ENCODE measurements around the gene RRM2. TPM values are rescaled to one million over a fixed set of nuclear protein-coding genes. Genes with fewer than 3 reads are reported as not detected.

The RRM2 gene
- total and polyA plus RNA-seq, 2 experiments from 2014 or later: 108 to 119 TPM

GRCh38 chr2:10086950-10087349 is 35.6 kb upstream of the RRM2 start:
- peaks cover 2% of the 10 kb centered on the region; the same call in 1 of the 2 replicates for H3K27me3 ChIP-seq (ENCODE audit: insufficient read depth)
- Mint-ChIP-seq H3K4me1 (peaks cover 16% of the 10 kb centered on the region), H3K9me3 (0 out of 3 replicates have a peak, but pooled peaks cover under 1% of the 10 kb centered on the region), H3K4me3 (no peak overlapping the region), H3K27ac (no peak overlapping the region), H3K36me3 (ENCODE audit: low read depth) (no peaks in the 10 kb centered on the region), H3K27me3 (ENCODE audit: insufficient read depth, low read depth, poor library complexity) (peaks cover 8% of the 10 kb centered on the region)
- no peak overlapping the region for H3K27ac ChIP-seq (ENCODE audit: low read depth)
- H3K79me2 ChIP-seq (replicated peaks; ENCODE audit: insufficient read depth): no peaks in the 10 kb centered on the region
- H3K36me3 ChIP-seq (ENCODE audit: insufficient read depth): no peaks in the 10 kb centered on the region
- H3K4me1 ChIP-seq (ENCODE audit: insufficient read depth): no peaks in the 10 kb centered on the region
- no peak overlapping the region for H3K4me2 ChIP-seq
- H3F3A ChIP-seq (replicated peaks; ENCODE audit: low read depth): no peaks in the 10 kb centered on the region
- no peak for ATAC-seq
- DNase-seq (ENCODE audit: low spot score): no peak
- H2AFZ ChIP-seq: no peak overlapping the region
- no peak for TF ChIP-seq EZH2 (IDR thresholded peaks at IDR 0.05; ENCODE audit: low read depth, unreplicated experiment)
- TF ChIP-seq, protein P1, sequence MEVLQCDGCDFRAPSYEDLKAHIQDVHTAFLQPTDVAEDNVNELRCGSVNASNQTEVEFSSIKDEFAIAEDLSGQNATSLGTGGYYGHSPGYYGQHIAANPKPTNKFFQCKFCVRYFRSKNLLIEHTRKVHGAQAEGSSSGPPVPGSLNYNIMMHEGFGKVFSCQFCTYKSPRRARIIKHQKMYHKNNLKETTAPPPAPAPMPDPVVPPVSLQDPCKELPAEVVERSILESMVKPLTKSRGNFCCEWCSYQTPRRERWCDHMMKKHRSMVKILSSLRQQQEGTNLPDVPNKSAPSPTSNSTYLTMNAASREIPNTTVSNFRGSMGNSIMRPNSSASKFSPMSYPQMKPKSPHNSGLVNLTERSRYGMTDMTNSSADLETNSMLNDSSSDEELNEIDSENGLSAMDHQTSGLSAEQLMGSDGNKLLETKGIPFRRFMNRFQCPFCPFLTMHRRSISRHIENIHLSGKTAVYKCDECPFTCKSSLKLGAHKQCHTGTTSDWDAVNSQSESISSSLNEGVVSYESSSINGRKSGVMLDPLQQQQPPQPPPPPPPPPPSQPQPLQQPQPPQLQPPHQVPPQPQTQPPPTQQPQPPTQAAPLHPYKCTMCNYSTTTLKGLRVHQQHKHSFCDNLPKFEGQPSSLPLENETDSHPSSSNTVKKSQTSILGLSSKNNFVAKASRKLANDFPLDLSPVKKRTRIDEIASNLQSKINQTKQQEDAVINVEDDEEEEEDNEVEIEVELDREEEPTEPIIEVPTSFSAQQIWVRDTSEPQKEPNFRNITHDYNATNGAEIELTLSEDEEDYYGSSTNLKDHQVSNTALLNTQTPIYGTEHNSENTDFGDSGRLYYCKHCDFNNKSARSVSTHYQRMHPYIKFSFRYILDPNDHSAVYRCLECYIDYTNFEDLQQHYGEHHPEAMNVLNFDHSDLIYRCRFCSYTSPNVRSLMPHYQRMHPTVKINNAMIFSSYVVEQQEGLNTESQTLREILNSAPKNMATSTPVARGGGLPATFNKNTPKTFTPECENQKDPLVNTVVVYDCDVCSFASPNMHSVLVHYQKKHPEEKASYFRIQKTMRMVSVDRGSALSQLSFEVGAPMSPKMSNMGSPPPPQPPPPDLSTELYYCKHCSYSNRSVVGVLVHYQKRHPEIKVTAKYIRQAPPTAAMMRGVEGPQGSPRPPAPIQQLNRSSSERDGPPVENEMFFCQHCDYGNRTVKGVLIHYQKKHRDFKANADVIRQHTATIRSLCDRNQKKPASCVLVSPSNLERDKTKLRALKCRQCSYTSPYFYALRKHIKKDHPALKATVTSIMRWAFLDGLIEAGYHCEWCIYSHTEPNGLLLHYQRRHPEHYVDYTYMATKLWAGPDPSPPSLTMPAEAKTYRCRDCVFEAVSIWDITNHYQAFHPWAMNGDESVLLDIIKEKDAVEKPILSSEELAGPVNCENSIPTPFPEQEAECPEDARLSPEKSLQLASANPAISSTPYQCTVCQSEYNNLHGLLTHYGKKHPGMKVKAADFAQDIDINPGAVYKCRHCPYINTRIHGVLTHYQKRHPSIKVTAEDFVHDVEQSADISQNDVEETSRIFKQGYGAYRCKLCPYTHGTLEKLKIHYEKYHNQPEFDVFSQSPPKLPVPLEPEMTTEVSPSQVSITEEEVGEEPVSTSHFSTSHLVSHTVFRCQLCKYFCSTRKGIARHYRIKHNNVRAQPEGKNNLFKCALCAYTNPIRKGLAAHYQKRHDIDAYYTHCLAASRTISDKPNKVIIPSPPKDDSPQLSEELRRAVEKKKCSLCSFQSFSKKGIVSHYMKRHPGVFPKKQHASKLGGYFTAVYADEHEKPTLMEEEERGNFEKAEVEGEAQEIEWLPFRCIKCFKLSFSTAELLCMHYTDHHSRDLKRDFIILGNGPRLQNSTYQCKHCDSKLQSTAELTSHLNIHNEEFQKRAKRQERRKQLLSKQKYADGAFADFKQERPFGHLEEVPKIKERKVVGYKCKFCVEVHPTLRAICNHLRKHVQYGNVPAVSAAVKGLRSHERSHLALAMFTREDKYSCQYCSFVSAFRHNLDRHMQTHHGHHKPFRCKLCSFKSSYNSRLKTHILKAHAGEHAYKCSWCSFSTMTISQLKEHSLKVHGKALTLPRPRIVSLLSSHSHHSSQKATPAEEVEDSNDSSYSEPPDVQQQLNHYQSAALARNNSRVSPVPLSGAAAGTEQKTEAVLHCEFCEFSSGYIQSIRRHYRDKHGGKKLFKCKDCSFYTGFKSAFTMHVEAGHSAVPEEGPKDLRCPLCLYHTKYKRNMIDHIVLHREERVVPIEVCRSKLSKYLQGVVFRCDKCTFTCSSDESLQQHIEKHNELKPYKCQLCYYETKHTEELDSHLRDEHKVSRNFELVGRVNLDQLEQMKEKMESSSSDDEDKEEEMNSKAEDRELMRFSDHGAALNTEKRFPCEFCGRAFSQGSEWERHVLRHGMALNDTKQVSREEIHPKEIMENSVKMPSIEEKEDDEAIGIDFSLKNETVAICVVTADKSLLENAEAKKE (CRISPR knock-in tag; IDR thresholded peaks at IDR 0.05): no peak
- H3K9me2 ChIP-seq (ENCODE audit: insufficient read depth): no peaks in the 10 kb centered on the region
- no peak overlapping the region for H3K4me3 ChIP-seq
- H4K20me1 ChIP-seq (replicated peaks; ENCODE audit: insufficient read depth): no peaks in the 10 kb centered on the region

DNA sequence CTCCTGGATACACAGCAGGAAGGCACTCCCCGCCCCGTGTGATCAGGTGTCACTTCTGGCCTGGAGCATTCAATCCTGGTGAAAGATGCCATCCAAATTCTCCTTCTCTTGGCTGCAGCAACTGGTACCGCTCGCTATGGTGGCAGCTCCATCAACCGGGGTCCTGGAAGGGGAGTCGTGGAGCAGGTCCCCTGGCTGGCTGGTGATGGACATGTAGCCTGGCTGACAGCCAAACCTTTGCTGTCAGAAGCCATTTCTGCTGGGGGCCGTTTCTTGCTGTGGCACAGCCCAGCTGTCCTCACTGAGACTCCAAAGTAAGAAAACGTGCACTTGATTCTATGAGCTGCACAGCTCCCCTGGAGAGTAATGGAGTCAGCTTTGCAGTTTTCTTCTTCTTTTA is 35.2 kb upstream of the RRM2 start:
- H3K27me3 ChIP-seq (ENCODE audit: insufficient read depth): no peaks in the 10 kb centered on the region
- no peak for ATAC-seq
- H3K4me1 Mint-ChIP-seq: peaks cover 16% of the 10 kb centered on the region
- TF ChIP-seq, protein P2, sequence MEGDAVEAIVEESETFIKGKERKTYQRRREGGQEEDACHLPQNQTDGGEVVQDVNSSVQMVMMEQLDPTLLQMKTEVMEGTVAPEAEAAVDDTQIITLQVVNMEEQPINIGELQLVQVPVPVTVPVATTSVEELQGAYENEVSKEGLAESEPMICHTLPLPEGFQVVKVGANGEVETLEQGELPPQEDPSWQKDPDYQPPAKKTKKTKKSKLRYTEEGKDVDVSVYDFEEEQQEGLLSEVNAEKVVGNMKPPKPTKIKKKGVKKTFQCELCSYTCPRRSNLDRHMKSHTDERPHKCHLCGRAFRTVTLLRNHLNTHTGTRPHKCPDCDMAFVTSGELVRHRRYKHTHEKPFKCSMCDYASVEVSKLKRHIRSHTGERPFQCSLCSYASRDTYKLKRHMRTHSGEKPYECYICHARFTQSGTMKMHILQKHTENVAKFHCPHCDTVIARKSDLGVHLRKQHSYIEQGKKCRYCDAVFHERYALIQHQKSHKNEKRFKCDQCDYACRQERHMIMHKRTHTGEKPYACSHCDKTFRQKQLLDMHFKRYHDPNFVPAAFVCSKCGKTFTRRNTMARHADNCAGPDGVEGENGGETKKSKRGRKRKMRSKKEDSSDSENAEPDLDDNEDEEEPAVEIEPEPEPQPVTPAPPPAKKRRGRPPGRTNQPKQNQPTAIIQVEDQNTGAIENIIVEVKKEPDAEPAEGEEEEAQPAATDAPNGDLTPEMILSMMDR (conservative IDR thresholded peaks at IDR 0.05; ENCODE audit: low read depth in 2 of 2): no peak
- TF ChIP-seq ZNF331 (CRISPR knock-in tag; IDR thresholded peaks at IDR 0.05; ENCODE audit: low read depth) (no peak), EZH2phosphoT487 (IDR thresholded peaks at IDR 0.05; ENCODE audit: unreplicated experiment) (no peak), JUNB (IDR thresholded peaks at IDR 0.05; ENCODE audit: unreplicated experiment) (no peak), ETS1 (IDR thresholded peaks at IDR 0.05) (no peak), STAT1 (IDR thresholded peaks at IDR 0.05; ENCODE audit: unreplicated experiment) (no peak), CREB1 (CRISPR knock-in tag; IDR thresholded peaks at IDR 0.05; ENCODE audit: low read depth) (no peak)
- TF ChIP-seq, protein P3, sequence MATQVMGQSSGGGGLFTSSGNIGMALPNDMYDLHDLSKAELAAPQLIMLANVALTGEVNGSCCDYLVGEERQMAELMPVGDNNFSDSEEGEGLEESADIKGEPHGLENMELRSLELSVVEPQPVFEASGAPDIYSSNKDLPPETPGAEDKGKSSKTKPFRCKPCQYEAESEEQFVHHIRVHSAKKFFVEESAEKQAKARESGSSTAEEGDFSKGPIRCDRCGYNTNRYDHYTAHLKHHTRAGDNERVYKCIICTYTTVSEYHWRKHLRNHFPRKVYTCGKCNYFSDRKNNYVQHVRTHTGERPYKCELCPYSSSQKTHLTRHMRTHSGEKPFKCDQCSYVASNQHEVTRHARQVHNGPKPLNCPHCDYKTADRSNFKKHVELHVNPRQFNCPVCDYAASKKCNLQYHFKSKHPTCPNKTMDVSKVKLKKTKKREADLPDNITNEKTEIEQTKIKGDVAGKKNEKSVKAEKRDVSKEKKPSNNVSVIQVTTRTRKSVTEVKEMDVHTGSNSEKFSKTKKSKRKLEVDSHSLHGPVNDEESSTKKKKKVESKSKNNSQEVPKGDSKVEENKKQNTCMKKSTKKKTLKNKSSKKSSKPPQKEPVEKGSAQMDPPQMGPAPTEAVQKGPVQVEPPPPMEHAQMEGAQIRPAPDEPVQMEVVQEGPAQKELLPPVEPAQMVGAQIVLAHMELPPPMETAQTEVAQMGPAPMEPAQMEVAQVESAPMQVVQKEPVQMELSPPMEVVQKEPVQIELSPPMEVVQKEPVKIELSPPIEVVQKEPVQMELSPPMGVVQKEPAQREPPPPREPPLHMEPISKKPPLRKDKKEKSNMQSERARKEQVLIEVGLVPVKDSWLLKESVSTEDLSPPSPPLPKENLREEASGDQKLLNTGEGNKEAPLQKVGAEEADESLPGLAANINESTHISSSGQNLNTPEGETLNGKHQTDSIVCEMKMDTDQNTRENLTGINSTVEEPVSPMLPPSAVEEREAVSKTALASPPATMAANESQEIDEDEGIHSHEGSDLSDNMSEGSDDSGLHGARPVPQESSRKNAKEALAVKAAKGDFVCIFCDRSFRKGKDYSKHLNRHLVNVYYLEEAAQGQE (IDR thresholded peaks at IDR 0.05; ENCODE audit: unreplicated experiment): no peak

More for the DNA sequence above, 35.2 kb upstream of the RRM2 start:
- no peaks in the 10 kb centered on the region for H3K36me3 Mint-ChIP-seq (ENCODE audit: low read depth)
- Histone ChIP-seq H2AFZ (no peak overlapping the region), H3F3A (replicated peaks; ENCODE audit: low read depth) (no peaks in the 10 kb centered on the region), H4K20me1 (replicated peaks; ENCODE audit: insufficient read depth) (no peaks in the 10 kb centered on the region), H3K36me3 (ENCODE audit: insufficient read depth) (no peaks in the 10 kb centered on the region), H3K4me2 (no peak overlapping the region), H3K27ac (ENCODE audit: low read depth) (no peak overlapping the region), H3K79me2 (replicated peaks; ENCODE audit: insufficient read depth) (no peaks in the 10 kb centered on the region), H3K4me3 (no peak overlapping the region), H3K9me2 (ENCODE audit: insufficient read depth) (no peaks in the 10 kb centered on the region), H3K4me1 (ENCODE audit: insufficient read depth) (no peaks in the 10 kb centered on the region)
- no peak for DNase-seq (ENCODE audit: low spot score)
- 0 out of 3 replicates have a peak, but pooled peaks cover 5% of the 10 kb centered on the region for H3K9me3 Mint-ChIP-seq
- H3K27me3 Mint-ChIP-seq (ENCODE audit: insufficient read depth, low read depth, poor library complexity): peaks cover 8% of the 10 kb centered on the region
- no peak overlapping the region for H3K4me3 Mint-ChIP-seq
- no peak overlapping the region for H3K27ac Mint-ChIP-seq
